ENCODE results near the gene ABO. TPM values are rescaled to one million over a fixed set of nuclear protein-coding genes. Genes with fewer than 3 reads are reported as not detected.

ABO gene
- total RNA-seq, 1 experiment from 2014 or later, result 0.37 TPM

DNA sequence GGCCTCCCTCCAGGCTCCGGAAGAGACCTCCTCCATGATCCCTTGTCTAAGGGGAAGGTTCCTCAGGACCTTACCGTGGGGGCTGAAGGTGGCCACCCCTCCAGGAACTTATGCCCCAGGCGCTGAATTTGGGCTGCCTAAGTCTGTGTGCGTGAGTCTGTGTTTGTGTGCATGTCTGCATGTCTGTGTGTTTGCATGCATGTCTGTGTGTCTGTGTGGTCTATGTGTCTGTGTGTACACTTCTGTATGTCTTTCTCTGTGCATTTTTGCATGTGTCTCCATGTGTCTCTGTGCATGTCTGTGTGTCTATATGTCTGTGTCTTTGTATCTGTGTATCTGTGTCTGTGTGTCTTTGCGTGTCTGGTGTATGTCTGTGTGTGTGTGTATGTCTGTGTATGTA is 20.5 kb downstream of the ABO start:
- Histone ChIP-seq H3K79me1 (ENCODE audit: insufficient read depth, low read depth, low read length, poor library complexity, severe bottlenecking) (no peaks in the 10 kb centered on the region), H3K23ac (ENCODE audit: insufficient read length, low read depth, low read length) (no peak overlapping the region), H4K5ac (ENCODE audit: insufficient read length, low read depth, low read length) (no peak overlapping the region), H4K91ac (ENCODE audit: insufficient read length, low read depth, low read length) (no peak overlapping the region), H4K20me1 (ENCODE audit: control insufficient read depth, insufficient read depth, insufficient read length) (no peaks in the 10 kb centered on the region), H3K23me2 (ENCODE audit: insufficient read length, low read depth, low read length, poor library complexity, severe bottlenecking) (no peaks in the 10 kb centered on the region), H3K9ac (ENCODE audit: extremely low read depth, insufficient read length, low read length) (no peak overlapping the region), H3K4ac (ENCODE audit: low read depth, low read length) (no peak overlapping the region), H2BK20ac (ENCODE audit: low read depth, low read length, poor library complexity, severe bottlenecking) (no peak overlapping the region), H2AK5ac (ENCODE audit: insufficient read length, low read length) (no peak overlapping the region), H4K8ac (replicated peaks; ENCODE audit: insufficient read length, low read depth, low read length) (no peak overlapping the region), H2BK5ac (ENCODE audit: insufficient read length, low read length) (no peak overlapping the region), H3K27ac (ENCODE audit: insufficient read length, low read depth, low read length) (no peak overlapping the region), H3K27me3 (ENCODE audit: insufficient read depth, low read length) (no peaks in the 10 kb centered on the region), H3K79me2 (ENCODE audit: insufficient read depth, low read length) (no peaks in the 10 kb centered on the region), H3K4me2 (ENCODE audit: insufficient read depth, insufficient read length, low read length) (no peak overlapping the region), H3K56ac (ENCODE audit: insufficient read length, low read depth, low read length) (no peak overlapping the region), H2BK15ac (ENCODE audit: low read depth, low read length) (no peak overlapping the region), H3K14ac (ENCODE audit: insufficient read depth, low read length) (no peak overlapping the region; the same call in 1 of the 2 replicates), H2AFZ (ENCODE audit: low read length) (no peak overlapping the region), H2BK120ac (ENCODE audit: low read depth, low read length, poor library complexity, severe bottlenecking) (no peak overlapping the region), H3T11ph (ENCODE audit: low read length) (no peak overlapping the region), H3K4me1 (ENCODE audit: insufficient read depth, low read length) (no peaks in the 10 kb centered on the region), H2BK12ac (ENCODE audit: insufficient read length, low read depth, low read length) (no peak overlapping the region), H3K9me3 (ENCODE audit: control insufficient read depth, low read depth, low read length) (no peaks in the 10 kb centered on the region), H3K18ac (ENCODE audit: insufficient read length, low read depth, low read length) (no peak overlapping the region)
- Mint-ChIP-seq H3K4me3 (no peak overlapping the region), H3K4me1 (peaks cover 11 to 19% of the 10 kb centered on the region in 2 experiments), H3K27me3 (ENCODE audit: low read depth) (peaks cover 33% of the 10 kb centered on the region), H3K9me3 (no peaks in the 10 kb centered on the region), H3K27ac (no peak overlapping the region), H3K36me3 (ENCODE audit: insufficient read depth in 1 of 3, low read depth in 3 of 3) (no peaks in the 10 kb centered on the region; a peak in 1 of 7 replicates)
- no peak for DNase-seq
- TF ChIP-seq, protein P1, sequence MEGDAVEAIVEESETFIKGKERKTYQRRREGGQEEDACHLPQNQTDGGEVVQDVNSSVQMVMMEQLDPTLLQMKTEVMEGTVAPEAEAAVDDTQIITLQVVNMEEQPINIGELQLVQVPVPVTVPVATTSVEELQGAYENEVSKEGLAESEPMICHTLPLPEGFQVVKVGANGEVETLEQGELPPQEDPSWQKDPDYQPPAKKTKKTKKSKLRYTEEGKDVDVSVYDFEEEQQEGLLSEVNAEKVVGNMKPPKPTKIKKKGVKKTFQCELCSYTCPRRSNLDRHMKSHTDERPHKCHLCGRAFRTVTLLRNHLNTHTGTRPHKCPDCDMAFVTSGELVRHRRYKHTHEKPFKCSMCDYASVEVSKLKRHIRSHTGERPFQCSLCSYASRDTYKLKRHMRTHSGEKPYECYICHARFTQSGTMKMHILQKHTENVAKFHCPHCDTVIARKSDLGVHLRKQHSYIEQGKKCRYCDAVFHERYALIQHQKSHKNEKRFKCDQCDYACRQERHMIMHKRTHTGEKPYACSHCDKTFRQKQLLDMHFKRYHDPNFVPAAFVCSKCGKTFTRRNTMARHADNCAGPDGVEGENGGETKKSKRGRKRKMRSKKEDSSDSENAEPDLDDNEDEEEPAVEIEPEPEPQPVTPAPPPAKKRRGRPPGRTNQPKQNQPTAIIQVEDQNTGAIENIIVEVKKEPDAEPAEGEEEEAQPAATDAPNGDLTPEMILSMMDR (conservative IDR thresholded peaks at IDR 0.05), result no peak
- no CpG with 5 or more reads among the region's 5 CpGs for WGBS (ENCODE audit: extremely low coverage, insufficient read length, low lambda C conversion rate)

All from H9 (cell line).